Heart left ventricle (tissue), 13 donors: ENCODE results near the gene TBC1D2.

Experiments used
- CTCF ChIP-seq, 12 donors: fragments of 200-600 bp; sonication (generic) in 4 of 12; IDR thresholded peaks; one replicate each; pipeline versions ENCODE4 v1.5.0 to v1.8.0; 2018 to 2022; ENCODE audit warnings: antibody characterized with exemption in 12 of 12, mild to moderate bottlenecking in 5 of 12
- POLR2A ChIP-seq, 2 donors: fragments of 450-650 bp; IDR thresholded peaks; one replicate each; pipeline ENCODE4 v1.6.1; 2017; ENCODE audit warnings: antibody characterized with exemption in 2 of 2, mild to moderate bottlenecking in 2 of 2, moderate library complexity in 2 of 2
- donor health status: ischemic (EF 13 %, LVEDD 7.1; RV severe dilation, severe dysfunction).
- donor health status: DM: no; HTN: yes; CAD: no.
- donor health status: DM: no; HTN: no; CAD: no.
- donor health status: ischemic (EF 25% LVEDD 6.9; RV normal size, moderate dysfunction).
- donor health status: ischemic (EF 25% LVEDD 5.7; RV mildly dilated, moderate dysfunction).
- donor health status: ischemic (EF 35%, LVEDD 5.7; RV mildly dilated, moderate dysfunction).
- donor health status: nonischemic (EF 11% LVEDD 7.7; RV severe dilation, severe dysfunction).
- donor health status: DM: yes; HTN: yes; CAD: no.
- donor health status: PGD.
- donor health status: ischemic (EF 29% LVEDD 5.4; RV normal size, mild dysfunction).
- donor health status: nonischemic (EF 23%, LVEDD 6.1; RV moderate dilation, normal function).

GRCh38 chr9:98186236-98186635, 69.2 kb downstream of the TBC1D2 start:
- TF ChIP-seq CTCF (IDR thresholded peaks at IDR 0.05), result no peak
- TF ChIP-seq POLR2A (IDR thresholded peaks at IDR 0.05), result no peak
